RPMI7951 (cell line): ENCODE data around the gene MX2. TPM values are rescaled to one million over a fixed set of nuclear protein-coding genes. Genes with fewer than 3 reads are reported as not detected.

Experiments
- DNase-seq: peaks from one replicate; pipeline ENCODE4 v3.0.0-alpha.2; 2012; ENCODE audit warnings: low read depth
- total RNA-seq: library from RNA; depleted of rRNA; stranded (reverse); fragments of >200 nt; shearing (Covaris generic); gene quantifications from 2 replicates; pipeline ENCODE4 v1.2.3, GENCODE V29; 2014

The MX2 gene
- total RNA-seq, 1 experiment from 2014 or later = 105 TPM

GRCh38 chr21:41364308-41364707 lies 2.5 kb downstream of the MX2 start:
- no peak for DNase-seq

- no peak for DNase-seq
Measured at GRCh38 chr21:41365377-41366107, 3.7 kb downstream of the MX2 start.

DNA sequence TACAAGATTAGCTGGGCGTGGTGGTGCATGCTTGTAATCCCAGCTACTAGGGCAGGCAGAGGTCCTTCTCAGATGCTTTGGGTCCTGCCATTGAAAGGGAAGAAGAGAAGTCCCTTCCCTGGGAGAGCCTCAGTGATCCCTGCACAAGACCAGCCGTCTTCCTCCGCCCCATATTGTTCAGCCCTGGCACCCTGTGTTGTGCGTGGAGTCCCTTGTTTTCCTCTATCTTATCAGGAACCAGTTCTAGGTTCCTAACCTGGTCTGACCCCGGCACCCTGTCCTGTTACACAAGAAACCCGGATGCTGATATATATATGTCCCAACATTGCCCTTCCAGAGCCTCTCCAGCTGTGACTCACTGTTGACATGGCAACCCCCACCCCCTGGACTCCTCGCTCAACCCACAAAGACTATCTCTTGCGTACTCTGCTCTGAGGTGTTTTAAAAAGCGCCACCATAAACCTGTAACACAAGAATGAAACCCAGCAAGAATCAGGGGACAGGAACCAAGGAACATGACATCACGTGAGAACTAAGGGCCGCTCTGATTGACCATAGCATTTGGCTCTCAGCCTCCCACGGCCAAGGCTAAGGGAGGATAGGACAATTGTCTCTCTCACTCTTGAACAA lies 4.8 kb downstream of the MX2 start:
- DNase-seq = peak; percentile 91

DNA sequence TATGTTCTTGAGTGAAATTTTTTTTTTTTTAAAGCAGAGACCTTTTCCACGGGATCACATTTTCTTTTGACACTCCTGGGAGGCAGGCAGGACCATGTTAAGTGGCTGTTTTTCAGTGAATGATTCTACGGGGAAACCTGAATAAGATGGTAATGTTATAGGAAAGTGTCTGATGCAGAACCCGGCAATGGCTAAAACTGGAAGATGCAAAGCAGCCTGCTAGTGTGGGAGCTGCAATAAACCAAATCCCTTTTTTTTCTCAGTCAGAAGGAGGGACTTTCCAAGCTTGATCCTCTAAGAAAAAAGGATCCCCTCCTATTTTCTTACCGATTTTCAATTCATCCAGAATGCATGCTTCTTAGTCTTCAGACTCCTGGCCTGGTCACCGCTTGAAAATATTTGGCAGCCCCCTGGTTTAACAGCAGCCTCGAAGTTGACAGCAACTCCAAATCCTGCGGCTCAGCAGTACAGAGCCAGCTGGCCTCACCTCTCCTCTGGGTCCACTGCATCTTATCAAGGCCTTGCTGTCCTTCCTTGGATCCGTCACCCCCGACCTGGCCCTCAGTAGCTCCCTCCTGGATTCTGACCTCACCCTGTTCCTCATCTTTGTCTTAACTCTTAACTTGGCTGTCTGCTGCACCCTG lies 5.6 kb downstream of the MX2 start:
- no peak for DNase-seq

- DNase-seq = no peak
Measured at GRCh38 chr21:41367945-41368734, 6.3 kb downstream of the MX2 start.

- no peak for DNase-seq
Measured at GRCh38 chr21:41368735-41369104, 6.9 kb downstream of the MX2 start.

- DNase-seq = peak; percentile 40
Measured at GRCh38 chr21:41369105-41369919, 7.5 kb downstream of the MX2 start.

- DNase-seq = peak; percentile 73
Measured at GRCh38 chr21:41369920-41370839, 8.4 kb downstream of the MX2 start.

DNA sequence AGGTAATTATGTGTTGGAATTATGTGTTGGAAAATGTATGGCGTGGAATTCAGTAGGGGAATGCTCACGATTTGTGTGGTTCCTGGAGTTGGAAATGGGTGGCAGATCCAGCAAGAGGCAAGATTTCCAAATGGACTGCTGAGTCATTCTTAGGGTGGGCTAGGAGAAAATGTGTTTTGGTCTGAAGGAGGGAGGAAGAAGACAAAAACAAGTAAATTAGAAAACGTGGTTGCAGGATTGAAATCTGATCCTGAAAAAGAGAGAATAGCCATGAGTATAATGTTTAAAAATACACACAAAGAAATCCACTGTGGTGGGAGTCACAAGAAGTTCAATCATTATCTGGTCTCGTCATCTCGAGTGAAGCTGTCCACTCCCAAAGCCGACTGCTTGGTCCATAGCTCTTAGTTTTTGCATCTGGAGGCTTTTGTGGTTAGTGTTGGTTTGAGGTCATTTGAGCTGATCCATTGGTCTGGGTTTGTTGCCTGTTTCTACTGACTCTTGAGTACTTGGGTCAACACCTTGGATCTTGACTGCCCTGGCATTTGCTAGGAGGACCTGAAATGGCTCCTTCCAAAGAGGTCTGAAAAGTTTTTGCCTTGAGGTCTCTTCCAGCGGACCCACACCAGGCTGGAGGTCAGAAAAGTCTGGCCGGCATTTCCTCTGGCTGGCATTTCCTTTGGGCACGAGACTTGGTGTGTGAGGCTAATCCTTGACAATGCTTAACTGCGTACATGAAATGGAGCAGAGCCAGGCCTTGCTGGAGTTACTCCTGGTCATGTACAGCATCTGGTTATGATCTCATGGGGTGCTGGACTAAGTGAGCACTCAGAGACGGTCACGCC lies 9.2 kb downstream of the MX2 start:
- peak; percentile 90 for DNase-seq

DNA sequence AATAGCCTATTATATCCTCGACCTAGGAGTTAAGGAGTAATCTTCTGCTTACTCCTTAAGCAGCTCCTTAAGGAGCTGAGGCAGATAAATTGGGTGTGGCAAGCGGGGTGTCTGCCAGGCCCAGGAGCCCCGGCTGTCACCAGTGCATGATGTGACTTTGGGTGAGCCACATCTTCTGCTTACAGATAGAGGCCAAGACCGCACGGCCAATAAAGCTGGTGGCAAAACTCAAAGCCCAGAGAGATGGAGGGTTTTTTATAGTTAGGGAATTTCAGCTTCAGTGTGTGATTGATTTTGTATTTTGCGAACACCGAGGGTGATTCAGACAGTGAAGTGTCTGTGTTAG lies 9.8 kb downstream of the MX2 start:
- no peak for DNase-seq

DNA sequence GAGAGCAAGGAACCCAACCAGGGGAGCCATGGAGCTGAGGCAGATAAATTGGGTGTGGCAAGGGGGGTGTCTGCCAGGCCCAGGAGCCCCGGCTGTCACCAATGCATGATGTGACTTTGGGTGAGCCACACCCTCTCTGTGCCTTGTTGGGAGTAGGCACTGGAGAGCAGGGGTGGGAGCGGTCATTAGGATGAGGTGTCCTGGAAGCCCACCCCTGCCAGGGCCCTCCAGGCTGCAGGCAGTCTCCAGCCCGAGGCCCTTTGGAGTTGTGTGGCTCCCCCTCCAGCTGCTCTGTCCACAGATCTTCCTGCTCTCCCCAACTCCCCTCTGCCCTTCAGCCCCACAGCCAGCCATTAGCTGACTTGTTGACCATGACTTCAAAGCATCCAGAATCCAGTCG lies 11.4 kb downstream of the MX2 start:
- no peak for DNase-seq

GRCh38 chr21:41373763-41374162 lies 11.9 kb downstream of the MX2 start:
- no peak for DNase-seq

DNA sequence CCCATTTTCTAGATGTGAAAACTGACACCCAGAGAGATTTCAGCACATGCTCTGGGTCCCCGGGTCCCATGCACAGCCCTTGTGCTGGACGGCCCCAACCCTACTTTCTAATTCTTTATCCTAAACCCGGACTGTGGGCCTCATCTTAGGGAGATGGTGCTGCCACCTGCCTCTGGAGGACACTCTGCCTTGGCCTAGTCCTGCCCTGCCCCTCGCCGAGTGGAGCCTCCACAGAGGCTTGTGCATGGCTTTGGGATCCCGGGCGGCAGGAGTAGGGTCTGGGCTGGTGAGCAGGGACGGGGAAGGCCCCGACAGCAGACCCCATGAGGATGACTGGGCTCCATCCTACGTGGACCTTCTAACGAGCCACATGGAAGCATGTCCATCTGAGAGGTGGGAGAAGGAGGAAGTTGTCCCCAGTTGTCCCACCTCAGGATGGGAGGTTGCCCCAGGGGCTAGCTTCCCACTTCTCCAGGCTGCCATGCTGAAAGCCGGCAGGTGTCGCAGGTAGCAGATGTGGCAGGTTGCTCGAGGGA lies 12.4 kb downstream of the MX2 start:
- no peak for DNase-seq

DNA sequence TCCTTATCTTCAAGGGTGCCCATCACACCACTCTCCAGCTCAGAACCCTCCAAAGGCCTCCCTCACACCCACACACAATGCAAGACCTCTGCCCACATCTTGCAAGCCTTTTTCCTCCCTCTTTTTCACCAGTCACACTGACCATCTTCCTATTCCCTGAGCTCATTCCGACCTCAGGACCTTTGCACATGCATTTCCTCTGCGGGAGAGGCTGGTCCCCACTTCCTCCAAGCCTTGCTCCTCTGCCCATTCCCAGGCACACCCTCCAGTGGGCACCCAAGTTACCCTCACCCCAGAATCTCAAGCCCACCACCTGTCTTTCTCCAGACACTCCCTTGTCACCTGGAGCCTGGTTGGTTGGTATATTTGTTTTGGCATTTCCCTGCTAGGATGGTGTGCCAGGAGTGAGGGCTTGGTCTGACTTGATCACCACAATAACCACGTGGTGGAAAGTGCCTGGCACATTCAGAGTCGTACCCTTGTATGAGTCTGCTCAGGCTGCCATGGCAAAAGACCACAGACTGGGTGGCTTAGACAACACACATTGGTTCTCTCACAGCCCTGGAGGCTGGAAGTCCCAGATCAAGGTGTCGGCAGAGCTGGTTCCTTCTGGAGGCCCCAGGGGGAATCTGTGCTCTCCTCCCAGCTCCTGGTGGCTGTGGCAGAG lies 13.2 kb downstream of the MX2 start:
- peak; percentile 17 for DNase-seq

- no peak for DNase-seq
Measured at GRCh38 chr21:41375875-41376274, 14.0 kb downstream of the MX2 start.

- no peak for DNase-seq
Measured at GRCh38 chr21:41377715-41378114, 15.9 kb downstream of the MX2 start.

- DNase-seq = no peak
Measured at GRCh38 chr21:41378849-41379248, 17.0 kb downstream of the MX2 start.

- DNase-seq = no peak
Measured at GRCh38 chr21:41379901-41380300, 18.1 kb downstream of the MX2 start.

DNA sequence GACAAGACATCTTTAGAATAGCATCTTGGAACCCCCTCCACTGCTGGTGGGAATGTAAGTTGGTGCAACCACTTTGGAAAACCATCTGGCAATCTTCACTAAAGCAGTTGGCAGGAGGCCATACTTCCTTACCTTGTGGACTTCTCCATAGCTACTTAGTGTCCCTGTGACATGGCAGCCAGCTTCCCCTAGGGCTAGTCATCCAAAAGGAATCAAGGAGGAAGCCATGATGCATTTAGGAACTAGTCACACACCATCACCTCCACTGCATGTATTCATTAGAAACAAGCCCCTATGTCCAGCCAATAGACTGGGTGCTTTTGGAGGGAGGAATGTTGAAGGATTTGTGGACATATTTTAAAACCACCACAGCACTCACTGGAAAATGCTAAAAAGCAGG lies 19.9 kb downstream of the MX2 start:
- DNase-seq = no peak
